Thoracic aorta (tissue), 2 donors: Measurements from ENCODE around the gene PPP1R26. TPM values are rescaled to one million over a fixed set of nuclear protein-coding genes. Genes with fewer than 3 reads are reported as not detected.

Experiments
- ATAC-seq: fragments of 150-250 bp; one replicate; pipeline ENCODE4 v1.8.0; 2017; ENCODE audit warnings: low read depth; ENCODE audit not compliant: insufficient number of reproducible peaks, low FRiP score
- DNase-seq: peaks from one replicate; pipeline ENCODE4 v3.0.0-alpha.2; 2020; ENCODE audit warnings: low spot score
- H3K27ac ChIP-seq, 2 donors: fragments of 200-600 bp; sonication (generic); 1 replicate in 1 of 2; 2 replicates in 1 of 2; pipeline ENCODE4 v1.5.1; 2016; ENCODE audit warnings: mild to moderate bottlenecking in 2 of 2, moderate library complexity in 2 of 2
- H3K27me3 ChIP-seq: fragments of 200-600 bp; sonication (generic); replicated peaks from 2 replicates; pipeline ENCODE4 v1.6.0; 2016; ENCODE audit warnings: mild to moderate bottlenecking; ENCODE audit not compliant: insufficient read depth
- H3K36me3 ChIP-seq: fragments of 200-600 bp; sonication (generic); one replicate; pipeline ENCODE4 v1.5.1; 2016
- H3K4me1 ChIP-seq, 2 donors: fragments of 200-600 bp; sonication (generic); 1 replicate in 1 of 2; 2 replicates in 1 of 2; pipeline versions ENCODE4 v1.5.1 to v1.6.0; 2016; ENCODE audit warnings: low read depth in 2 of 2, mild to moderate bottlenecking in 1 of 2; ENCODE audit not compliant: control insufficient read depth in 1 of 2
- H3K4me3 ChIP-seq: fragments of 200-600 bp; sonication (generic); 2 replicates; pipeline ENCODE4 v1.5.1; 2016; ENCODE audit warnings: mild to moderate bottlenecking
- H3K9me3 ChIP-seq: fragments of 200-600 bp; sonication (generic); 2 replicates; pipeline ENCODE4 v1.5.1; 2016
- CTCF ChIP-seq: fragments of 200-600 bp; sonication (generic); IDR thresholded peaks from one replicate; pipeline ENCODE4 v1.5.1; 2019; ENCODE audit warnings: antibody characterized with exemption
- total RNA-seq, 2 donors: library from RNA; depleted of rRNA; stranded (reverse); fragments of >200 nt; gene quantifications; one replicate each; pipeline versions ENCODE4 v1.1.0 to v1.2.3, GENCODE V29; 2016

The PPP1R26 gene
- total RNA-seq, 2 donors from 2014 or later: 11.9 to 17.6 TPM

GRCh38 chr9:135514342-135515082 lies 34.9 kb downstream of the PPP1R26 start:
- ATAC-seq (no peak), DNase-seq (no peak)
- TF ChIP-seq CTCF: no peak

GRCh38 chr9:135515083-135515951 lies 35.7 kb downstream of the PPP1R26 start:
- no peak for TF ChIP-seq CTCF
- no peaks in the 10 kb centered on the region for H3K4me1 ChIP-seq
- H3K36me3 ChIP-seq: no peaks in the 10 kb centered on the region
- no peaks in the 10 kb centered on the region for H3K27me3 ChIP-seq
- H3K4me3 ChIP-seq: no peak overlapping the region
- no peak for DNase-seq
- H3K27ac ChIP-seq: no peak overlapping the region
- no peaks in the 10 kb centered on the region for H3K9me3 ChIP-seq
- no peak for ATAC-seq

More at GRCh38 chr9:135514342-135515082, 34.9 kb downstream of the PPP1R26 start:
- no peaks in the 10 kb centered on the region for H3K4me1 ChIP-seq
- H3K4me3 ChIP-seq: no peak overlapping the region
- H3K36me3 ChIP-seq: no peaks in the 10 kb centered on the region
- H3K27me3 ChIP-seq: no peaks in the 10 kb centered on the region
- no peaks in the 10 kb centered on the region for H3K9me3 ChIP-seq
- no peak overlapping the region for H3K27ac ChIP-seq

- Histone ChIP-seq H3K4me3 (no peak overlapping the region), H3K27me3 (no peaks in the 10 kb centered on the region), H3K4me1 (no peaks in the 10 kb centered on the region), H3K9me3 (no peaks in the 10 kb centered on the region), H3K27ac (no peak overlapping the region), H3K36me3 (no peaks in the 10 kb centered on the region)
- no peak for ATAC-seq
- DNase-seq: no peak
- TF ChIP-seq CTCF: no peak
These were observed 36.7 kb downstream of the PPP1R26 start for GRCh38 chr9:135516132-135516860.

GRCh38 chr9:135517407-135517822 lies 37.8 kb downstream of the PPP1R26 start:
- TF ChIP-seq CTCF: no peak

More at GRCh38 chr9:135517407-135517822, 37.8 kb downstream of the PPP1R26 start:
- Histone ChIP-seq H3K36me3 (no peaks in the 10 kb centered on the region), H3K4me3 (no peak overlapping the region), H3K9me3 (no peaks in the 10 kb centered on the region), H3K4me1 (no peaks in the 10 kb centered on the region), H3K27ac (no peak overlapping the region), H3K27me3 (no peaks in the 10 kb centered on the region)
- DNase-seq: no peak
- no peak for ATAC-seq
